Prostate gland (tissue), 2 donors: Measurements from ENCODE around the gene MEIOB.

ENCODE experiments used
- CTCF ChIP-seq, 4 experiments: fragments of 200-600 bp in 2 of 4; fragments of 450-650 bp in 2 of 4; sonication (generic) in 2 of 4; IDR thresholded peaks; 1 replicate in 3 of 4; 2 replicates in 1 of 4; pipeline ENCODE4 v1.5.1; 2016 to 2019; ENCODE audit warnings: antibody characterized with exemption in 4 of 4, mild to moderate bottlenecking in 2 of 4, moderate library complexity in 2 of 4
- POLR2A ChIP-seq: fragments of 450-650 bp; IDR thresholded peaks from one replicate; pipeline ENCODE4 v1.6.1; 2016; ENCODE audit warnings: antibody characterized with exemption, mild to moderate bottlenecking

- TF ChIP-seq POLR2A (no peak), CTCF (IDR thresholded peaks at IDR 0.05) (no peak)
Measured at GRCh38 chr16:1877804-1878203, 5.8 kb upstream of the MEIOB start.
